GM23338 (cell line): ENCODE results near the gene TMEM209.

Experiments used
- CREB1 ChIP-seq: fragments of 250-450 bp; sonication (Bioruptor Pico); IDR thresholded peaks from 2 replicates; pipeline ENCODE4 v1.5.0; 2020; ENCODE audit warnings: low read depth, mild to moderate bottlenecking, moderate library complexity
- CTCF ChIP-seq, 2 experiments: fragments of 200-600 bp in 1 of 2; sonication (generic) in 1 of 2; conservative IDR thresholded peaks; 2 replicates each; pipeline versions ENCODE4 v1.5.1 to v1.6.1; 2016 to 2017; ENCODE audit warnings: antibody characterized with exemption in 2 of 2, low read depth in 2 of 2, mild to moderate bottlenecking in 2 of 2, moderate library complexity in 1 of 2
- ETS1 ChIP-seq: IDR thresholded peaks from 2 replicates; pipeline ENCODE4 v1.6.1; 2016; ENCODE audit warnings: antibody characterized with exemption
- EZH2 ChIP-seq: fragments of 200-600 bp; sonication (generic); IDR thresholded peaks from one replicate; pipeline ENCODE4 v1.8.0; 2017; ENCODE audit warnings: antibody characterized with exemption, mild to moderate bottlenecking, low read depth; ENCODE audit not compliant: unreplicated experiment
- EZH2phosphoT487 ChIP-seq: fragments of 200-600 bp; sonication (generic); IDR thresholded peaks from one replicate; pipeline ENCODE4 v1.8.1; 2018; ENCODE audit warnings: antibody characterized with exemption; ENCODE audit not compliant: unreplicated experiment
- JUNB ChIP-seq: IDR thresholded peaks from one replicate; pipeline ENCODE4 v1.6.1; 2016; ENCODE audit warnings: antibody characterized with exemption; ENCODE audit not compliant: unreplicated experiment
- NANOG ChIP-seq: IDR thresholded peaks from 2 replicates; pipeline ENCODE4 v1.6.1; 2016; ENCODE audit warnings: antibody characterized with exemption, borderline replicate concordance
- POLR2AphosphoS5 ChIP-seq: IDR thresholded peaks from 2 replicates; pipeline ENCODE4 v1.6.1; 2016; ENCODE audit warnings: antibody characterized with exemption, low read depth
- REST ChIP-seq: IDR thresholded peaks from one replicate; pipeline ENCODE4 v1.6.1; 2018; ENCODE audit warnings: antibody characterized with exemption; ENCODE audit not compliant: unreplicated experiment
- STAT1 ChIP-seq: IDR thresholded peaks from one replicate; pipeline ENCODE4 v1.6.1; 2016; ENCODE audit warnings: antibody characterized with exemption; ENCODE audit not compliant: unreplicated experiment
- ZNF114 ChIP-seq: fragments of 250-450 bp; sonication (Bioruptor Pico); IDR thresholded peaks from 2 replicates; pipeline ENCODE4 v1.5.0; 2020; ENCODE audit warnings: mild to moderate bottlenecking, moderate library complexity
- ZNF331 ChIP-seq: fragments of 250-450 bp; sonication (Bioruptor Pico); IDR thresholded peaks from 2 replicates; pipeline ENCODE4 v1.5.0; 2020; ENCODE audit warnings: low read depth, mild to moderate bottlenecking, moderate library complexity
- ZNF462 ChIP-seq: fragments of 250-450 bp; sonication (Bioruptor Pico); IDR thresholded peaks from 2 replicates; pipeline ENCODE4 v1.5.0; 2020; ENCODE audit warnings: mild to moderate bottlenecking, moderate library complexity

- no peak for TF ChIP-seq CTCF (conservative IDR thresholded peaks at IDR 0.05; ENCODE audit: low read depth in 2 of 2)
- TF ChIP-seq POLR2AphosphoS5: no peak
- TF ChIP-seq STAT1: no peak
- no peak for TF ChIP-seq EZH2
- no peak for TF ChIP-seq NANOG
- no peak for TF ChIP-seq REST
- no peak for TF ChIP-seq JUNB
- no peak for TF ChIP-seq EZH2phosphoT487
- no peak for TF ChIP-seq ZNF331
- no peak for TF ChIP-seq ETS1
- TF ChIP-seq ZNF114 (CRISPR knock-in tag): no peak
- TF ChIP-seq CREB1 (CRISPR knock-in tag): no peak
- TF ChIP-seq ZNF462 (CRISPR knock-in tag): no peak
Measured at GRCh38 chr7:130118801-130119200, 86.4 kb downstream of the TMEM209 start.
